ENCODE data around the gene TUBG2. TPM values are rescaled to one million over a fixed set of nuclear protein-coding genes. Genes with fewer than 3 reads are reported as not detected.

TUBG2 gene
- total RNA-seq, 1 donor from 2014 or later, result 5.5 TPM

- intact Hi-C loops (cut with micrococcal nuclease), result no loop called here
Measured at GRCh38 chr17:42694524-42694923, 35.4 kb downstream of the TUBG2 start.

DNA sequence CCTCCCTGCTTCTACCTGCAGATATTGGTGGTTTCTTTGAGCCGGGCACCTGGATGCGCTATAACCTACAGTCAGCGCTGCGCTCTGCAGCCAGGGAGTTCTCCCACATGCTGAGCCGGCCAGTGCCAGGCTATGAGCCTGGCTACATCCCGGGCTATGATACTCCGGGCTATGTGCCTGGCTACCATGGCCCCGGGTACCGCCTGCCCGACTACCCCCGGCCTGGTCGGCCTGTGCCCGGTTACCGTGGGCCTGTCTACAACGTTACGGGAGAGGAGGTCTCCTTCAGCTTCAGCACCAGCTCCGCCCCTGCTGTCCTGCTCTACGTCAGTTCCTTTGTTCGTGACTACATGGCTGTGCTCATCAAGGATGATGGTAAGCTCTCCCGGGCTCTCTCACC is 36.4 kb downstream of the TUBG2 start:
- intact Hi-C loops (cut with micrococcal nuclease), result no loop called here

GRCh38 chr17:42697108-42697811 is 38.2 kb downstream of the TUBG2 start:
- intact Hi-C loops (cut with micrococcal nuclease), result no loop called here

- intact Hi-C loops (cut with micrococcal nuclease), result no loop called here
Measured at GRCh38 chr17:42698736-42699414, 39.8 kb downstream of the TUBG2 start.

GRCh38 chr17:42699415-42699740 is 40.3 kb downstream of the TUBG2 start:
- intact Hi-C loops (cut with micrococcal nuclease), result no loop called here

GRCh38 chr17:42700586-42701289 is 41.7 kb downstream of the TUBG2 start:
- intact Hi-C loops (cut with micrococcal nuclease), result no loop called here

GRCh38 chr17:42702446-42702845 is 43.4 kb downstream of the TUBG2 start:
- intact Hi-C loops (cut with micrococcal nuclease), result no loop called here

DNA sequence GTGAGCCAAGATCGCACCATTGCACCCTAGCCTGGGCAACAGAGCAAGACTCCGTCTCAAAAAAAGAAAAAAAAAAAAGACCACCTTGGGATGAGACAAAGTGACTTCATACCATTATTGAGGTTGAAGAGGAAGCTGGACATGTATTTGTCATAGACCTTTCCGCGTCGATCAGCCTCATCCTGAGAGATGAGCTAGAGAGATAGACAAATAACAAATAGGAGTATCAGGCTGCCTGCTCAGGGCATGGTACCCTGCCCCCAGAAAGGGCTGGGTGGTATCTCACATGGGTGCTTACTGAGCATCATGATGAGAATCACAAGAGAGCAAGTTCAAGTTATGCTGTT is 45.4 kb downstream of the TUBG2 start:
- intact Hi-C loops (cut with micrococcal nuclease), result no loop called here

DNA sequence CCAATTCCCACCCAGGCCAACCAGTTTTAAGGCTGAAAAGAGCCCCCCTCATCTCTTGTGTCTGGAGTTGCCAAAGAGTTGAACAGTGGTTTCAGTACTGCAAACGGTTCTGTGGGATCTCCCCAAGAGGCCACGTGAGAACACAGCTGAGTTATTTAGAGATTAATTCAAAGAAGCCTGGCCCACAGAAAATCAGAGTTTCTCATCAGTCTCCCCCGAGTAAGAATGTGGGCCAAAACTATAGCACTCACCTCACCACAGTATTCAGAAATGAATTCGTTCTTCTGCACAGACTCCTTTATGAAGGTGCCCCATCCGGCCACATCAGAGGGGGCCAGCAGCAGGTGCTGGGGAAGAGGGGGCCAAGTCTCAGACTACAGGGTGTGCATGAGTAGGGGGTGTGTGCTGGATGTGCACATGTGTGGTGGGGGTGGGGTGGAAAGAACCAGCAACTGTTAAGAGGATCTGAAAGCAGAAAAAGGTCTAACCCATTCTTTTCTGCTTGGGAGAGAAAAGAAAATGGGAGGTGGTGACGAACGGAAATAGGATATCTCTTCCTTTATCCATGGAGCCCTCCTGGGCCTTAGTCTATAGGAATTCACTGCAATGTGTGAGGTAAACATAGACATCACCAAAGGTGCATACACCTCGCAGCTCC is 45.9 kb downstream of the TUBG2 start:
- intact Hi-C loops (cut with micrococcal nuclease), result no loop called here

DNA sequence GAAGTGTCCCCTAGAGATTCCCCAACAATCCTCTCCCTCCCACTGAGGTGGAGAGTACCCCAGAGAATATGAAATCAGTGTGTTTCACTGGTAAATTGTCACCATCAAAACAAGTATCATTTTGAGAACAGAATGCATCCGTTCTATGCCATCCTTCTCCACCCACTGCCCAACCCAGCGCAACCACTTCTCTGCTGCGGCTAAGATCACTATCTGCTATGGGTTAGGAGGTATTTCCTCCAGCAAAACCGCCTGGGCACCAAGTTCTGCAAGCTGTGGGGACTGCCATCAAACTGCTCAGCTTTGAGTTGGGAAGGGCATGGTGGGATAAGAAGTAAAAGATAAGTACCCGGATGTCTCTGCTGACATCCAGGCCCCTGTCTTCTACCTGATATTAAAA is 47.6 kb downstream of the TUBG2 start:
- intact Hi-C loops (cut with micrococcal nuclease), result no loop called here

GRCh38 chr17:42708588-42708987 is 49.5 kb downstream of the TUBG2 start:
- intact Hi-C loops (cut with micrococcal nuclease), result no loop called here

- intact Hi-C loops (cut with micrococcal nuclease), result no loop called here
Measured at GRCh38 chr17:42709561-42709960, 50.5 kb downstream of the TUBG2 start.

Other genes with a start within 250 kb of the TUBG2 start
- 3.5 TPM in 2 replicates for gene CAVIN1, start 236.0 kb upstream of the TUBG2 start, total RNA-seq
- 7.8 and 11.4 TPM in 2 replicates for gene ATP6V0A1, start 200.4 kb upstream of the TUBG2 start, total RNA-seq
- 18.3 and 18.5 TPM in 2 replicates for gene NAGLU, start 123.0 kb upstream of the TUBG2 start, total RNA-seq
- gene HSD17B1, start 106.4 kb upstream of the TUBG2 start, total RNA-seq, result 0.77 and 1.1 TPM in 2 replicates
- gene COASY, start 97.1 kb upstream of the TUBG2 start, total RNA-seq, result 83.5 and 90.0 TPM in 2 replicates
- 69.6 and 71.3 TPM in 2 replicates for gene MLX, start 92.2 kb upstream of the TUBG2 start, total RNA-seq
- 17.7 and 18.9 TPM in 2 replicates for gene PSMC3IP, start 81.6 kb upstream of the TUBG2 start, total RNA-seq
- 50.7 and 52.7 TPM in 2 replicates for gene RETREG3, start 49.9 kb upstream of the TUBG2 start, total RNA-seq
- gene TUBG1, start 49.6 kb upstream of the TUBG2 start, total RNA-seq, result 66.8 and 67.6 TPM in 2 replicates
- 0.27 and 0.36 TPM in 2 replicates for gene PLEKHH3, start 17.7 kb downstream of the TUBG2 start, total RNA-seq
- gene CCR10, start 22.6 kb downstream of the TUBG2 start, total RNA-seq, result 0.30 and 0.34 TPM in 2 replicates
- gene CNTNAP1, start 23.2 kb downstream of the TUBG2 start, total RNA-seq, result 0.61 and 0.66 TPM in 2 replicates
- gene EZH1, start 85.8 kb downstream of the TUBG2 start, total RNA-seq, result 42.0 and 43.7 TPM in 2 replicates
- not detected in 2 replicates for gene RAMP2, start 101.9 kb downstream of the TUBG2 start, total RNA-seq
- 68.9 and 69.5 TPM in 2 replicates for gene VPS25, start 114.2 kb downstream of the TUBG2 start, total RNA-seq
- 0.11 and 0.50 TPM in 2 replicates for gene WNK4, start 121.3 kb downstream of the TUBG2 start, total RNA-seq
- gene COA3, start 139.4 kb downstream of the TUBG2 start, total RNA-seq, result 48.9 and 51.3 TPM in 2 replicates
- not detected in 2 replicates for gene CNTD1, start 139.6 kb downstream of the TUBG2 start, total RNA-seq
- gene BECN1, start 165.0 kb downstream of the TUBG2 start, total RNA-seq, result 93.3 and 105 TPM in 2 replicates
- gene PSME3, start 174.1 kb downstream of the TUBG2 start, total RNA-seq, result 138 and 142 TPM in 2 replicates
- 2.3 and 2.7 TPM in 2 replicates for gene AOC2, start 185.3 kb downstream of the TUBG2 start, total RNA-seq
- gene AOC3, start 191.9 kb downstream of the TUBG2 start, total RNA-seq, result 0.70 and 1.1 TPM in 2 replicates
- not detected in 2 replicates for gene G6PC1, start 241.5 kb downstream of the TUBG2 start, total RNA-seq

Data from T-helper 2 cell treated with Interferon-gamma antibody and Interleukin-4, amounts not matched to agents 100 ng/mL and 5 ng/mL, for 36 hours (primary cell).